Activated CD4-positive, alpha-beta T cell treated with anti-CD3 and anti-CD28 coated beads, Interleukin-10, Interleukin-2, amounts not matched to agents 100 ng/mL and 50 ng/mL, durations not matched to agents 16 hours and 8 hours (primary cell): Measurements from ENCODE around the gene SLC35B1.

ENCODE experiments used
- DNase-seq: peaks from one replicate; pipeline ENCODE4 v3.0.0-alpha.2; 2020

SLC35B1 gene

GRCh38 chr17:49670002-49670401, 37.8 kb downstream of the SLC35B1 start:
- DNase-seq = no peak

- DNase-seq = no peak
These were observed 39.9 kb downstream of the SLC35B1 start for GRCh38 chr17:49667854-49668253.

GRCh38 chr17:49664706-49665211, 43.0 kb downstream of the SLC35B1 start:
- DNase-seq = no peak

GRCh38 chr17:49659661-49660382, 47.9 kb downstream of the SLC35B1 start:
- no peak for DNase-seq

- no peak for DNase-seq
These were observed 51.5 kb downstream of the SLC35B1 start for GRCh38 chr17:49656247-49656646.
